ENCODE data around the gene GABBR2. TPM values are rescaled to one million over a fixed set of nuclear protein-coding genes. Genes with fewer than 3 reads are reported as not detected.

Gene GABBR2
- total RNA-seq, 1 experiment from 2014 or later: 0.23 TPM

GRCh38 chr9:98359569-98359968 lies 349.2 kb downstream of the GABBR2 start:
- H3K36me3 Mint-ChIP-seq (ENCODE audit: insufficient read depth, unreplicated experiment): no peaks in the 10 kb centered on the region
- no TSS peak for BruUV-seq (replicated peaks)
- Histone ChIP-seq H3K36me3 (ENCODE audit: control insufficient read depth, insufficient read depth, low read length) (no peaks in the 10 kb centered on the region), H3K27me3 (replicated peaks; ENCODE audit: control insufficient read depth, insufficient read depth, low read length) (no peaks in the 10 kb centered on the region; the same call in 1 of the 2 replicates), H3K4me1 (no peaks in the 10 kb centered on the region), H3K4me3 (ENCODE audit: low read depth, low read length) (no peak overlapping the region), H3K9me3 (no peaks in the 10 kb centered on the region)
- no peak for TF ChIP-seq CTCF (IDR thresholded peaks at IDR 0.05; ENCODE audit: insufficient read depth in 1 of 2, low read depth in 1 of 2, low read length in 1 of 2, severe bottlenecking in 1 of 2, unreplicated experiment in 1 of 2)
- H3K9me3 Mint-ChIP-seq (ENCODE audit: unreplicated experiment): no peaks in the 10 kb centered on the region
- CTCF ChIA-PET: no interaction called here
- peaks cover 2% of the 10 kb centered on the region for H3K27me3 Mint-ChIP-seq (ENCODE audit: insufficient read depth, unreplicated experiment)
- no peaks in the 10 kb centered on the region for H3K4me1 Mint-ChIP-seq (ENCODE audit: low read depth, unreplicated experiment)
- no peak overlapping the region for H3K4me3 Mint-ChIP-seq (ENCODE audit: unreplicated experiment)
- DNase-seq: no peak
- intact Hi-C loops (cut with micrococcal nuclease; ENCODE audit: unreplicated experiment): no loop called here
- no peak overlapping the region for H3K27ac Mint-ChIP-seq (ENCODE audit: unreplicated experiment)
- POLR2A ChIA-PET: no interaction called here

GRCh38 chr9:98357921-98358535 lies 350.7 kb downstream of the GABBR2 start:
- no peaks in the 10 kb centered on the region for H3K9me3 ChIP-seq
- H3K36me3 Mint-ChIP-seq (ENCODE audit: insufficient read depth, unreplicated experiment): no peaks in the 10 kb centered on the region
- no peak overlapping the region for H3K4me3 Mint-ChIP-seq (ENCODE audit: unreplicated experiment)
- intact Hi-C loops (cut with micrococcal nuclease; ENCODE audit: unreplicated experiment): no loop called here
- DNase-seq: no peak
- no peaks in the 10 kb centered on the region for H3K4me1 ChIP-seq
- no peaks in the 10 kb centered on the region; the same call in 1 of the 2 replicates for H3K27me3 ChIP-seq (replicated peaks; ENCODE audit: control insufficient read depth, insufficient read depth, low read length)
- no peaks in the 10 kb centered on the region for H3K36me3 ChIP-seq (ENCODE audit: control insufficient read depth, insufficient read depth, low read length)
- no peaks in the 10 kb centered on the region for H3K9me3 Mint-ChIP-seq (ENCODE audit: unreplicated experiment)
- no peaks in the 10 kb centered on the region for H3K4me1 Mint-ChIP-seq (ENCODE audit: low read depth, unreplicated experiment)
- CTCF ChIA-PET: no interaction called here
- H3K27ac Mint-ChIP-seq (ENCODE audit: unreplicated experiment): no peak overlapping the region
- H3K4me3 ChIP-seq (ENCODE audit: low read depth, low read length): no peak overlapping the region
- no TSS peak for BruUV-seq (replicated peaks)
- peaks cover 2% of the 10 kb centered on the region for H3K27me3 Mint-ChIP-seq (ENCODE audit: insufficient read depth, unreplicated experiment)
- no peak for TF ChIP-seq CTCF (IDR thresholded peaks at IDR 0.05; ENCODE audit: insufficient read depth in 1 of 2, low read depth in 1 of 2, low read length in 1 of 2, severe bottlenecking in 1 of 2, unreplicated experiment in 1 of 2)
- POLR2A ChIA-PET: no interaction called here

GRCh38 chr9:98356953-98357690 lies 351.6 kb downstream of the GABBR2 start:
- Histone ChIP-seq H3K9me3 (no peaks in the 10 kb centered on the region), H3K4me1 (no peaks in the 10 kb centered on the region), H3K36me3 (ENCODE audit: control insufficient read depth, insufficient read depth, low read length) (no peaks in the 10 kb centered on the region), H3K4me3 (ENCODE audit: low read depth, low read length) (no peak overlapping the region), H3K27me3 (replicated peaks; ENCODE audit: control insufficient read depth, insufficient read depth, low read length) (no peaks in the 10 kb centered on the region; the same call in 1 of the 2 replicates)
- Mint-ChIP-seq H3K27me3 (ENCODE audit: insufficient read depth, unreplicated experiment) (peaks cover 2% of the 10 kb centered on the region), H3K4me1 (ENCODE audit: low read depth, unreplicated experiment) (no peaks in the 10 kb centered on the region), H3K27ac (ENCODE audit: unreplicated experiment) (no peak overlapping the region), H3K4me3 (ENCODE audit: unreplicated experiment) (no peak overlapping the region), H3K9me3 (ENCODE audit: unreplicated experiment) (no peaks in the 10 kb centered on the region), H3K36me3 (ENCODE audit: insufficient read depth, unreplicated experiment) (no peaks in the 10 kb centered on the region)
- ChIA-PET CTCF (no interaction called here), POLR2A (no interaction called here)
- no peak for DNase-seq
- no peak for TF ChIP-seq CTCF (IDR thresholded peaks at IDR 0.05; ENCODE audit: insufficient read depth in 1 of 2, low read depth in 1 of 2, low read length in 1 of 2, severe bottlenecking in 1 of 2, unreplicated experiment in 1 of 2)
- BruUV-seq (replicated peaks): no TSS peak
- intact Hi-C loops (cut with micrococcal nuclease; ENCODE audit: unreplicated experiment): no loop called here

Data from Caco-2 (cell line).